Measurements from ENCODE around the gene HPSE2. TPM values are rescaled to one million over a fixed set of nuclear protein-coding genes. Genes with fewer than 3 reads are reported as not detected.

HPSE2 gene
- total RNA-seq, 1 donor from 2014 or later = 10.6 TPM

GRCh38 chr10:98587156-98587837 is 648.4 kb downstream of the HPSE2 start:
- Histone ChIP-seq H3K9me3 (no peaks in the 10 kb centered on the region), H3K27ac (peak overlapping the region; percentile 84), H3K27me3 (no peaks in the 10 kb centered on the region), H3K4me1 (peaks cover 14% of the 10 kb centered on the region), H3K4me3 (no peak overlapping the region), H3K36me3 (no peaks in the 10 kb centered on the region)
- no peak for DNase-seq (ENCODE audit: extremely low spot score in 2 of 2)
- intact Hi-C loops (cut with DNase I) = no loop called here
- TF ChIP-seq POLR2AphosphoS5 (IDR thresholded peaks at IDR 0.05; ENCODE audit: insufficient read depth in 1 of 2, low read depth in 1 of 2) = no peak
- TF ChIP-seq POLR2A (IDR thresholded peaks at IDR 0.05) = no peak
- TF ChIP-seq CTCF (IDR thresholded peaks at IDR 0.05) = no peak

- Histone ChIP-seq H3K9me3 (no peaks in the 10 kb centered on the region), H3K27me3 (no peaks in the 10 kb centered on the region), H3K27ac (peak overlapping the region; percentile 84), H3K4me3 (no peak overlapping the region), H3K4me1 (peaks cover 14% of the 10 kb centered on the region), H3K36me3 (no peaks in the 10 kb centered on the region)
- DNase-seq (ENCODE audit: extremely low spot score in 2 of 2) = no peak
- intact Hi-C loops (cut with DNase I) = no loop called here
- TF ChIP-seq POLR2A (IDR thresholded peaks at IDR 0.05) = no peak
- no peak for TF ChIP-seq CTCF (IDR thresholded peaks at IDR 0.05)
- TF ChIP-seq POLR2AphosphoS5 (IDR thresholded peaks at IDR 0.05; ENCODE audit: insufficient read depth in 1 of 2, low read depth in 1 of 2) = no peak
These were observed 649.6 kb downstream of the HPSE2 start for GRCh38 chr10:98586096-98586495.

GRCh38 chr10:98582363-98582762 is 653.3 kb downstream of the HPSE2 start:
- no peaks in the 10 kb centered on the region for H3K36me3 ChIP-seq
- no peak for DNase-seq (ENCODE audit: extremely low spot score in 2 of 2)
- no peaks in the 10 kb centered on the region for H3K27me3 ChIP-seq
- TF ChIP-seq POLR2AphosphoS5 (IDR thresholded peaks at IDR 0.05; ENCODE audit: insufficient read depth in 1 of 2, low read depth in 1 of 2) (no peak), CTCF (IDR thresholded peaks at IDR 0.05) (no peak), POLR2A (IDR thresholded peaks at IDR 0.05) (no peak)
- no peaks in the 10 kb centered on the region for H3K4me1 ChIP-seq
- intact Hi-C loops (cut with DNase I) = no loop called here
- no peak overlapping the region for H3K4me3 ChIP-seq
- no peaks in the 10 kb centered on the region for H3K9me3 ChIP-seq
- H3K27ac ChIP-seq = no peak overlapping the region

GRCh38 chr10:98577578-98577977 is 658.1 kb downstream of the HPSE2 start:
- DNase-seq (ENCODE audit: extremely low spot score in 2 of 2) = no peak
- no peaks in the 10 kb centered on the region for H3K27me3 ChIP-seq
- H3K4me1 ChIP-seq = no peaks in the 10 kb centered on the region
- intact Hi-C loops (cut with DNase I) = no loop called here
- H3K27ac ChIP-seq = peak overlapping the region; percentile 14
- H3K4me3 ChIP-seq = no peak overlapping the region
- TF ChIP-seq POLR2A (IDR thresholded peaks at IDR 0.05) (no peak), CTCF (IDR thresholded peaks at IDR 0.05) (no peak), POLR2AphosphoS5 (IDR thresholded peaks at IDR 0.05; ENCODE audit: insufficient read depth in 1 of 2, low read depth in 1 of 2) (no peak)
- H3K36me3 ChIP-seq = no peaks in the 10 kb centered on the region
- H3K9me3 ChIP-seq = no peaks in the 10 kb centered on the region

GRCh38 chr10:98577168-98577567 is 658.5 kb downstream of the HPSE2 start:
- intact Hi-C loops (cut with DNase I) = no loop called here
- H3K4me1 ChIP-seq = no peaks in the 10 kb centered on the region
- no peaks in the 10 kb centered on the region for H3K27me3 ChIP-seq
- H3K9me3 ChIP-seq = no peaks in the 10 kb centered on the region
- no peak overlapping the region for H3K4me3 ChIP-seq
- no peak overlapping the region for H3K27ac ChIP-seq
- TF ChIP-seq CTCF (IDR thresholded peaks at IDR 0.05) (no peak), POLR2A (IDR thresholded peaks at IDR 0.05) (no peak), POLR2AphosphoS5 (IDR thresholded peaks at IDR 0.05; ENCODE audit: insufficient read depth in 1 of 2, low read depth in 1 of 2) (no peak)
- no peak for DNase-seq (ENCODE audit: extremely low spot score in 2 of 2)
- no peaks in the 10 kb centered on the region for H3K36me3 ChIP-seq

All from vagina (tissue), 2 donors.